ENCODE data around the gene IL34. TPM values are rescaled to one million over a fixed set of nuclear protein-coding genes. Genes with fewer than 3 reads are reported as not detected.

Gene IL34
- polyA plus RNA-seq, 1 donor from 2014 or later, result 3.0 TPM

- Histone ChIP-seq H3K4me2 (ENCODE audit: low read length) (no peak overlapping the region), H3K9me3 (ENCODE audit: low read length) (no peaks in the 10 kb centered on the region), H3K27me3 (ENCODE audit: insufficient read depth, low read depth, low read length) (no peaks in the 10 kb centered on the region), H2AFZ (ENCODE audit: low read depth, low read length) (no peak overlapping the region), H4K20me1 (ENCODE audit: insufficient read depth) (no peaks in the 10 kb centered on the region), H3K9me2 (ENCODE audit: insufficient read depth, low read length) (no peaks in the 10 kb centered on the region), H3F3A (ENCODE audit: insufficient read depth, low read length, poor library complexity, severe bottlenecking) (no peaks in the 10 kb centered on the region), H3K79me2 (replicated peaks; ENCODE audit: insufficient read depth, low read length) (no peaks in the 10 kb centered on the region), H3K36me3 (ENCODE audit: insufficient read depth, low read length) (no peaks in the 10 kb centered on the region), H3K9ac (ENCODE audit: low read length) (no peak overlapping the region), H3K4me3 (ENCODE audit: low read length) (no peak overlapping the region), H3K27ac (ENCODE audit: low read length) (no peak overlapping the region)
- TF ChIP-seq EZH2 (IDR thresholded peaks at IDR 0.05; ENCODE audit: borderline replicate concordance, insufficient read depth, low read length, poor library complexity, severe bottlenecking) (no peak), TAF1 (IDR thresholded peaks at IDR 0.05; ENCODE audit: low read depth) (no peak)
Measured at GRCh38 chr16:70703835-70704381, 57.5 kb downstream of the IL34 start.

GRCh38 chr16:70704586-70704985, 58.2 kb downstream of the IL34 start:
- H3K9me2 ChIP-seq (ENCODE audit: insufficient read depth, low read length), result no peaks in the 10 kb centered on the region
- H3K27me3 ChIP-seq (ENCODE audit: insufficient read depth, low read depth, low read length), result no peaks in the 10 kb centered on the region
- no peaks in the 10 kb centered on the region for H4K20me1 ChIP-seq (ENCODE audit: insufficient read depth)
- H2AFZ ChIP-seq (ENCODE audit: low read depth, low read length), result no peak overlapping the region
- no peaks in the 10 kb centered on the region for H3K79me2 ChIP-seq (replicated peaks; ENCODE audit: insufficient read depth, low read length)
- H3F3A ChIP-seq (ENCODE audit: insufficient read depth, low read length, poor library complexity, severe bottlenecking), result no peaks in the 10 kb centered on the region
- no peak overlapping the region for H3K4me2 ChIP-seq (ENCODE audit: low read length)
- no peaks in the 10 kb centered on the region for H3K36me3 ChIP-seq (ENCODE audit: insufficient read depth, low read length)
- H3K4me3 ChIP-seq (ENCODE audit: low read length), result no peak overlapping the region
- H3K9me3 ChIP-seq (ENCODE audit: low read length), result no peaks in the 10 kb centered on the region
- TF ChIP-seq RAD21 (conservative IDR thresholded peaks at IDR 0.05) (no peak), POLR2AphosphoS5 (IDR thresholded peaks at IDR 0.05) (no peak), MXI1 (conservative IDR thresholded peaks at IDR 0.05; ENCODE audit: poor library complexity, severe bottlenecking) (no peak), EP300 (conservative IDR thresholded peaks at IDR 0.05; ENCODE audit: poor library complexity, severe bottlenecking) (no peak), TAF1 (IDR thresholded peaks at IDR 0.05; ENCODE audit: low read depth) (no peak), SMC3 (conservative IDR thresholded peaks at IDR 0.05; ENCODE audit: poor library complexity) (no peak), EZH2 (IDR thresholded peaks at IDR 0.05; ENCODE audit: borderline replicate concordance, insufficient read depth, low read length, poor library complexity, severe bottlenecking) (no peak)
- TF ChIP-seq, protein P1, sequence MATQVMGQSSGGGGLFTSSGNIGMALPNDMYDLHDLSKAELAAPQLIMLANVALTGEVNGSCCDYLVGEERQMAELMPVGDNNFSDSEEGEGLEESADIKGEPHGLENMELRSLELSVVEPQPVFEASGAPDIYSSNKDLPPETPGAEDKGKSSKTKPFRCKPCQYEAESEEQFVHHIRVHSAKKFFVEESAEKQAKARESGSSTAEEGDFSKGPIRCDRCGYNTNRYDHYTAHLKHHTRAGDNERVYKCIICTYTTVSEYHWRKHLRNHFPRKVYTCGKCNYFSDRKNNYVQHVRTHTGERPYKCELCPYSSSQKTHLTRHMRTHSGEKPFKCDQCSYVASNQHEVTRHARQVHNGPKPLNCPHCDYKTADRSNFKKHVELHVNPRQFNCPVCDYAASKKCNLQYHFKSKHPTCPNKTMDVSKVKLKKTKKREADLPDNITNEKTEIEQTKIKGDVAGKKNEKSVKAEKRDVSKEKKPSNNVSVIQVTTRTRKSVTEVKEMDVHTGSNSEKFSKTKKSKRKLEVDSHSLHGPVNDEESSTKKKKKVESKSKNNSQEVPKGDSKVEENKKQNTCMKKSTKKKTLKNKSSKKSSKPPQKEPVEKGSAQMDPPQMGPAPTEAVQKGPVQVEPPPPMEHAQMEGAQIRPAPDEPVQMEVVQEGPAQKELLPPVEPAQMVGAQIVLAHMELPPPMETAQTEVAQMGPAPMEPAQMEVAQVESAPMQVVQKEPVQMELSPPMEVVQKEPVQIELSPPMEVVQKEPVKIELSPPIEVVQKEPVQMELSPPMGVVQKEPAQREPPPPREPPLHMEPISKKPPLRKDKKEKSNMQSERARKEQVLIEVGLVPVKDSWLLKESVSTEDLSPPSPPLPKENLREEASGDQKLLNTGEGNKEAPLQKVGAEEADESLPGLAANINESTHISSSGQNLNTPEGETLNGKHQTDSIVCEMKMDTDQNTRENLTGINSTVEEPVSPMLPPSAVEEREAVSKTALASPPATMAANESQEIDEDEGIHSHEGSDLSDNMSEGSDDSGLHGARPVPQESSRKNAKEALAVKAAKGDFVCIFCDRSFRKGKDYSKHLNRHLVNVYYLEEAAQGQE (IDR thresholded peaks at IDR 0.05; ENCODE audit: borderline replicate concordance), result no peak
- TF ChIP-seq, protein P2, sequence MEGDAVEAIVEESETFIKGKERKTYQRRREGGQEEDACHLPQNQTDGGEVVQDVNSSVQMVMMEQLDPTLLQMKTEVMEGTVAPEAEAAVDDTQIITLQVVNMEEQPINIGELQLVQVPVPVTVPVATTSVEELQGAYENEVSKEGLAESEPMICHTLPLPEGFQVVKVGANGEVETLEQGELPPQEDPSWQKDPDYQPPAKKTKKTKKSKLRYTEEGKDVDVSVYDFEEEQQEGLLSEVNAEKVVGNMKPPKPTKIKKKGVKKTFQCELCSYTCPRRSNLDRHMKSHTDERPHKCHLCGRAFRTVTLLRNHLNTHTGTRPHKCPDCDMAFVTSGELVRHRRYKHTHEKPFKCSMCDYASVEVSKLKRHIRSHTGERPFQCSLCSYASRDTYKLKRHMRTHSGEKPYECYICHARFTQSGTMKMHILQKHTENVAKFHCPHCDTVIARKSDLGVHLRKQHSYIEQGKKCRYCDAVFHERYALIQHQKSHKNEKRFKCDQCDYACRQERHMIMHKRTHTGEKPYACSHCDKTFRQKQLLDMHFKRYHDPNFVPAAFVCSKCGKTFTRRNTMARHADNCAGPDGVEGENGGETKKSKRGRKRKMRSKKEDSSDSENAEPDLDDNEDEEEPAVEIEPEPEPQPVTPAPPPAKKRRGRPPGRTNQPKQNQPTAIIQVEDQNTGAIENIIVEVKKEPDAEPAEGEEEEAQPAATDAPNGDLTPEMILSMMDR (IDR thresholded peaks at IDR 0.05; ENCODE audit: poor library complexity, severe bottlenecking), result no peak
- no peak overlapping the region for H3K9ac ChIP-seq (ENCODE audit: low read length)
- H3K27ac ChIP-seq (ENCODE audit: low read length), result no peak overlapping the region

All from neural cell (in vitro differentiated cells).